NCI-H226 (cell line): ENCODE data around the gene TMEM150C.
A peak's percentile ranks its signal among the peaks of the same experiment; 100 is the strongest.

Experiments used
- DNase-seq: peaks from one replicate; pipeline ENCODE4 v3.0.0-alpha.2; 2015

TMEM150C gene

DNA sequence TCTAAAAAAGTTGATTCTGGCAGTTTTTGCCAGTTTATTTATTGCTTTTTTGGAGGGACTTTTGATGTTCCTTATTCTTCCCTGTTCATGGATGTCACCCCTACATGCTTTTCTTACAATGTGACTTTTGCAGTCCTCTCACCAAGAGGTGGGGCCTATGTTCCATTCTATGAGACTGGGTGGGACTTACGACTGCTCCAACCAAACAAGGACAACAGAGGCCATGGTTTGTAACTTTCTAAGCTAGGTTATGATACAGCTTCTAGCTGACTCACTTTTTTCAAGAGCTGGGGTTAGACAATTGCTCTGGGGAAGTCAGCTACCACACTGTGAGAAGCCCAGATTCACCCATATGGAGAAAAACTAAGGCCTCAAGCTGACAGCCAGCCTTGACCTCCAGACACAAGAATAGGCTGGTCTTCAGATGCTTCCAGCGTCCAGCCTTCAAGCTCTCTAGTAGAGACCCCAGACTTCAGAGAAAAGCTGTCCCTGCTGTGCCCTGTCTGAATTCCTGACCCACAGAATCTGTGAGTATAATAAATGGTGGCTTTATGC, 91.9 kb downstream of the TMEM150C start:
- DNase-seq = no peak

GRCh38 chr4:82467471-82467870, 94.3 kb downstream of the TMEM150C start:
- DNase-seq = no peak

DNA sequence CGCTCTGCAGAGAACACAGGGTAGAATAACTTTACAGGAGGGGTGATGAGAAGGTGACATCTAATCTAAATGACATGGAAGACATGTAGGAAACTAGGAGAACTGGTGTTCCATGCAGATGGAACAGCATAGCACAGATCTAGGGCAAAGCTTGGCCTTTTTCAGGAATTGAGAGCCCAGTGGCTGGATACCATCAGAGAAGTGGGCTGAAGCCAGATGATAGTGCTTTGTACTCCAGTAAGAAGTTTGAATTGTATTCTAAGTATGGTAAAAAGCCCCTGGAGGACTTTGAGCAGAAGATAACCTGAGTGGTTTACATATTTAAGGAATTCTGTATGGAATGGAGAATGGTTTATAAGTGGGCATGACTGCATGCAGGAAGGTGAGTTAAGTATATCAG, 98.6 kb downstream of the TMEM150C start:
- no peak for DNase-seq

DNA sequence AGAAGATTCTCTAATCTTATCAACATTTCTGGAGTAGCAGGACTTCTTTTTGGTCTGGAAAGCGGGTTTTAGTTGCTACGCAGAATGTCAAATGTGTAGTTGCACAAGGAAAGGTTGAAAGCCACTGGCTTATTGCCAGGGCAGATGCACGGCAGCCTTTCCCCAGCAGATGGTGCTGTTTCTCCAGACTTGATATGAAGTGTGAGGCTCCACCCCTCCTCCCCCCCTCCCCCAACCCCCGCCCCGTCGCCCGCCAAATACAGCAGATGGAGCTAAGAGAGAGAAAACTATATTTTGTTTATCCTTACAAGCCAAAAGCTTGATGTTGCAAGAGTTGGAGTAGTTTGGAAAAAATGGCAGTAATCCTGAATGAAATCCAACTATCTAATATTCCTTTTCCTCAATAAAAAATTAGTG, 99.4 kb downstream of the TMEM150C start:
- DNase-seq = peak; percentile 37

DNA sequence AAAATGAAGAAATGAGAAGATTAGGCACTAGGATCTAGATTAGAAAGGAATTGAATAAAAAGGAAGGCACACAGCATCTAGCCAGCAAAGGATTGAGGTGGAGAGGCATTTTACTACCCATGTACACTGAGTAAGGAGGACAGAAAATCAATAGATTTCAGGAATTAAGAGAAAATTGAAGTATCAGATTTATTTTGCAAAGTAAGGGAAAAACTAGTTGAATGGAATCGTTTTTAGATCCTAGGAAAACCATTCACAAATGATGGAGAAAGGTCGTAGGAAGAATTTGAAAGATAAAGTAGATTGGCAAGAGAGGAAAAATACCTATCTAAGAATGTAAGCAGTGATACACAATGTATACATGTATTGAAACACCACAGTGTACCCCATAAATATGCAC, 100.1 kb downstream of the TMEM150C start:
- no peak for DNase-seq

DNA sequence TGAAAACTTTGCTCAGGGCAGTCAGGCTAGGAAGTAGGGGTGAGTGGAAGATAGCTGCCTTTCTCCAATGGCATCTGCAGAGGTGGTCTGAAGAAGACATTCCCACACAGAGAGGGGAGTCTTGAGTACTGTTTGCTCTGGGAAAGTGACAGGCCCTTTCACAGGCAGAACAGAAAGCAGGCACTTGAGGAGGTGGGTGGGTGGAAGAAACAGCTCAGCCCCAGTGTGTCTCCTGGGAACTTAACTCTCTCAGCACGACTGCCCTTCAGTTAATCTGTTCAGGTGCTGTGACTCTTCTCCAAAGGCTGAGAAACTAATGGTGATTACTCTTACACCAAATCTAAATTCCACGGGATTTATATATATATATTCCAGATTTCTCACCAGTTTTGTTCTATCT, 103.1 kb downstream of the TMEM150C start:
- DNase-seq = no peak

GRCh38 chr4:82457266-82457665, 104.5 kb downstream of the TMEM150C start:
- no peak for DNase-seq

GRCh38 chr4:82452026-82452425, 109.8 kb downstream of the TMEM150C start:
- no peak for DNase-seq

DNA sequence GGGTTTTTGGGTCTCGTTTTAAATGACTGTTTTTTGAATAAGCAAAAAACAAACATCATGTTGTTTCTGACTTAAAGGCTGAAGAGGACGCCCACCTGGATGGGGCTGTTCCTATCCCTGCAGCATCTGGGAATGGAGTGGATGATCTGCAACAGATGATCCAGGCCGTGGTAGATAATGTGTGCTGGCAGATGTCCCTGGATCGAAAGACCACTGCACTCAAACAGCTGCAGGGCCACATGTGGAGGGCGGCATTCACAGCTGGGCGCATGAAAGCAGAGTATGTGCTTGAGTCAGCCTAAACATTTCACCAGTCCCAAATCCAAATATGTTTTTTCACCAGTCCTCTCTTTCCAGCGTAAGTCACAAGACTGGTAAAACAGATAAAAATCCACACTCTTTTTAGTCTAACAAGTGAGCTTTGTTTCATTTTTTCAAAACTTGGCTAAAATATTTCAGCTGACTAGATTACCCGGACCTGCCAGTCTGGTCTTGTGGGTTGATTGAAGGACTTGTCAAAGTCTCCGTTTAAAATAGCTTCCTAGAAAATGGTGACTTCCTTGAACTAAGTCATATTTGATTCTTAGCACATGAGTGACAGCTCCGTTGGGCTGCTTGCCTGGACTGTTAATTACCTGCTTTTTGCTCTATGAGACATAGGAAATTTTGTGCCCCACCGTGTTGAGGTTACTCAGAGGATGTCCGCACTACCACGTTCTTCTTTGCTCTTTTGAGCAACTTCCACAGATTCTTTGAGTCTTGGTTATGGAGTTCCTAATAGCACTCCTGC, 110.6 kb downstream of the TMEM150C start:
- no peak for DNase-seq

GRCh38 chr4:82447886-82448285, 113.9 kb downstream of the TMEM150C start:
- DNase-seq = no peak

DNA sequence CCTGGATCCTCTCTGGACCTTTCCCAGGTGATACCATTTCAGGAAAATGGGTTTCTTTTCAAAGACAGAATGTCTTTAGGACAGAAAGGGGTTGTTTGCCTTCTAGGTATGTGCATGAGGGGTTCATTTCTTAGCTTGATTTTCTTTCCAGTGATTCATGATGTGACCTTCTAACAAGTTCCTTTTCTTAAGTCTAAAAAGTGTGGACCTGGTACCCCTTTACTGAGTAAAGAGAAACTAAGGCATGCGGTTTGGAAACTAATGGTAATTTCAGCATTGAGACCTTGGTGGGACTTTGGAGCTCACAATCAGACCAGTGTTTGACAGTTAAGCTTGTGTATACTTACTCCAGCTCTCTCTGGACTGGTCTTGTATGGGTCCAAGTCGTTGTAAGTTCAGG, 122.7 kb downstream of the TMEM150C start:
- DNase-seq = no peak

- peak; percentile 28 for DNase-seq
Measured at GRCh38 chr4:82437285-82438005, 124.3 kb downstream of the TMEM150C start.

DNA sequence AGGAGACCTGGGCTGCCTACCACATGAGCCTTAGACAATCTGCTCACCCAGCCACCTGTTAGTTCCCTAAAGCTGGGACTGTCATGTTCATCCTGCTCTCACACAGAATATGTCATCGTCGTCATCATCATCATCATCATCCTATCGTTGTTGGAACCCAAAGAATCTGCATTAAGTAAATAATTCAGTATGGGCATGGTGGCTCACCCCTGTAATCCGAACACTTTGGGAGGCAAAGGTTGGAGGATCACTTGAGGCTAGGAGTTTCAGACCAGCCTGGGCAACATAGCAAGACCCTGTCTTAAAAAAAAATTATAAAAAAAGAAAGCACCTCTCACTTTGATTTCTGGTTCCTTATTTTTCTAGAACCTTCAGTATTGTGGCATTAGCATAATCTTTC, 125.0 kb downstream of the TMEM150C start:
- no peak for DNase-seq

DNA sequence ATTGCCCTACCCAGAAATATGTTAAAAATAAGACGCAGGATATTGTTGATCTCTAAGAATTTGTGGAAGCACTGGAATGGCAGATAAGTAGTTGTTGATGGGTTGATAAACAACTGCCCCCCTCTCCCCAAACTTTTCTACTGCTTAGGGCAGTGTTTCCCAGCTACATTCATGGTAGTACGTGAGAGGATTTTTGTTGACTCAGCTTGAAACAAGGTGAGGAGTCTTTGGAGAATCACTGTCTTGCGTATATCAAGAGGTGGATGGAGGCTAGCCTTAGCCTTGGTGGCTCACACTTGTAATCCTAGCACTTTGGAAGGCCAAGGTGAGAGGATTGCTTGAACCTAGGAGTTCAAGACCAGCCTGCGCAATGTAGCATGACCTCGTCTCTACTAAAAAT, 125.7 kb downstream of the TMEM150C start:
- no peak for DNase-seq

DNA sequence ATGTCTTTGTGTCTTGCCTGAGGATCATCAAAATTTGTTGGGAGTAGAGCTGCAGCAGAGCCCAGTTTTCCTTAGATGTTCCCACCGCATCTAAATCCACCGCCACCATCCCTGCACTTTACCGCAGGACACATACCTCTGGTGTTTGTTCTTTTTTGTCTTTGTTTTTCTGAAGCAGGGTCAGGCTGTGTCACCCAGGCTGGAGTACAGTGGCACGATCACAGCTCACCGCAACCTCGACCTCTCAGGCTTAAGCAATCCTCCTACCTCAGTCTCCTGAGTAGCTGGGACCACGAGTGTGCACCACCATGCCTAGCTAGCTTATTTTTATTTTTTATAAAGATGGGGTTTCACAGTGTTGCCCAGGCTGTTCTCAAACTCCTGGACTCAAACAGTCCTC, 126.8 kb downstream of the TMEM150C start:
- DNase-seq = no peak

GRCh38 chr4:82433791-82434190, 128.0 kb downstream of the TMEM150C start:
- DNase-seq = no peak
